Left kidney (tissue), 8 donors: ENCODE results near the gene ATP5MK. TPM values are rescaled to one million over a fixed set of nuclear protein-coding genes. Genes with fewer than 3 reads are reported as not detected.
"Not testable (repeated sequence)": the region's sequence is repeated elsewhere in the genome, so short reads cannot be mapped to it uniquely, and the experiment has no call there.

Source experiments
- DNase-seq: peaks from one replicate; pipeline ENCODE4 v3.0.0-alpha.2; 2013
- long read RNA-seq, 8 donors: transcript quantifications; one replicate each; lab custom pipeline, GENCODE V29; 2026
- polyA plus RNA-seq: library from polyadenylated mRNA; unstranded; fragments of 120-200 nt; gene quantifications from one replicate; pipeline ENCODE4 v1.2.1, GENCODE V29; 2013; ENCODE audit not compliant: insufficient read length

Gene ATP5MK, protein sequence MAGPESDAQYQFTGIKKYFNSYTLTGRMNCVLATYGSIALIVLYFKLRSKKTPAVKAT
- polyA plus RNA-seq: 226 TPM
- long read RNA-seq, donor 1, transcript ATP5MD-201 (4 exons, 364 nt): major isoform, 255 of 335 reads
- long read RNA-seq, donor 1, transcript ATP5MD-204 (5 exons, 626 nt): minor isoform, 5 of 335 reads
- long read RNA-seq, donor 1, partial matches to known transcripts: 60 of 335 reads
- long read RNA-seq, donor 1, other reads (novel, unspliced or antisense): 10 of 335 reads
- long read RNA-seq, donor 2, transcript ATP5MD-201 (4 exons, 364 nt): major isoform, 201 of 233 reads
- long read RNA-seq, donor 2, transcript ATP5MD-204 (5 exons, 626 nt): minor isoform, 5 of 233 reads
- long read RNA-seq, donor 2, partial matches to known transcripts: 25 of 233 reads
- long read RNA-seq, donor 2, other reads (novel, unspliced or antisense): 0 of 233 reads
- long read RNA-seq, donor 3, transcript ATP5MD-201 (4 exons, 364 nt): major isoform, 143 of 174 reads
- long read RNA-seq, donor 3, transcript ATP5MD-204 (5 exons, 626 nt): minor isoform, 5 of 174 reads
- long read RNA-seq, donor 3, partial matches to known transcripts: 16 of 174 reads
- long read RNA-seq, donor 3, other reads (novel, unspliced or antisense): 5 of 174 reads
- long read RNA-seq, donor 4, transcript ATP5MD-201 (4 exons, 364 nt): major isoform, 85 of 101 reads
- long read RNA-seq, donor 4, partial matches to known transcripts: 16 of 101 reads
- long read RNA-seq, donor 4, other reads (novel, unspliced or antisense): 0 of 101 reads
- long read RNA-seq, donor 5, transcript ATP5MD-203 (4 exons, 635 nt): minor isoform, 6 of 686 reads
- long read RNA-seq, donor 5, transcript ATP5MD-204 (5 exons, 626 nt): minor isoform, 20 of 686 reads
- long read RNA-seq, donor 5, transcript ATP5MD-201 (4 exons, 364 nt): major isoform, 610 of 686 reads
- long read RNA-seq, donor 5, partial matches to known transcripts: 43 of 686 reads
- long read RNA-seq, donor 5, other reads (novel, unspliced or antisense): 7 of 686 reads
- long read RNA-seq, donor 6, transcript ATP5MD-203 (4 exons, 635 nt): minor isoform, 5 of 291 reads
- long read RNA-seq, donor 6, transcript ATP5MD-201 (4 exons, 364 nt): major isoform, 230 of 291 reads
- long read RNA-seq, donor 6, transcript ATP5MD-204 (5 exons, 626 nt): minor isoform, 6 of 291 reads
- long read RNA-seq, donor 6, partial matches to known transcripts: 45 of 291 reads
- long read RNA-seq, donor 6, other reads (novel, unspliced or antisense): 5 of 291 reads
- long read RNA-seq, donor 7, transcript ATP5MD-201 (4 exons, 364 nt): major isoform, 459 of 503 reads
- long read RNA-seq, donor 7, transcript ATP5MD-204 (5 exons, 626 nt): minor isoform, 8 of 503 reads
- long read RNA-seq, donor 7, partial matches to known transcripts: 34 of 503 reads
- long read RNA-seq, donor 7, other reads (novel, unspliced or antisense): 0 of 503 reads
- long read RNA-seq, donor 8, transcript ATP5MD-201 (4 exons, 364 nt): major isoform, 118 of 130 reads
- long read RNA-seq, donor 8, partial matches to known transcripts: 8 of 130 reads
- long read RNA-seq, donor 8, other reads (novel, unspliced or antisense): 0 of 130 reads

DNA sequence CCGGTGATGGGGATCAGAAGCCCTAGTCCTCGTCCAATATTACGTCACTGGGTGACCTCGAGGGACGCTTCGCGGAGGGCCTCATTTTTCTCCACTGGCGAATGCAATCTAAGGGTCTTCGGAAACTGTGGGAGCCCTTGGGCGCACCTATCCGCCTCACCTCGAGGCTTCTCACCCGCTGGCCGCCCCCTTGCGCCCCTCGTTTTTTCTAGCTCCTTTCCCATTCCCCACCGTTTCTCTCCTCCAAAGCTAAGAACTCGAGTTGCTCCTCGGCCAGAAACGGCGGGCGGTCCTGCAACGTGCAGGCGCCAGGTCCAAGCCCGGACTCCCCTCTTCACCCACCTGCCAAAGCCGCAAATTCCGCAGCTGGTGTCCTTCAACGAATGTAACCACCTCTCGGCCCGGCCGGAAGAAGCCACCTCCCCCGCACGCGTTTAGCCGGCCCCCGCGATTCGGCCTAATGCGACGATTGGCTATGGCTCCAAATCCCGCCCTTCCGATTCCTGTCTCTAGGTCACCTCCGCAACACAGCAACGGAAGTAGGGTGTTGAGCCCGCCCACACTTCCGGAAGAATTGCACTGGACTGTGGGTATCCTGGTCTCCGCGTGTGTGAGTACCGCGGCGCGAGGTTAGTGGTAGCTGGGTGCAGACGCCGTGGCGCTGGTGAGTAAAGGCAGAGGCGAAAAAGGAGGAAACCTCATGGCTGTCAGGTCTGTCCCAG is at the start of gene ATP5MK, which contains the start of gene PDCD11:
ATP5MK (minus strand) TSS at position 409 of the 722 bp plus-strand sequence. CDS start 4,018 bp downstream, outside the sequence.
PDCD11 (plus strand) TSS at position 560 of the 722 bp plus-strand sequence. CDS start 1,801 bp downstream, outside the sequence.
- peak; percentile 98 for DNase-seq

GRCh38 chr10:103445366-103445765 is 49.1 kb upstream of the ATP5MK start:
- no peak for DNase-seq

DNA sequence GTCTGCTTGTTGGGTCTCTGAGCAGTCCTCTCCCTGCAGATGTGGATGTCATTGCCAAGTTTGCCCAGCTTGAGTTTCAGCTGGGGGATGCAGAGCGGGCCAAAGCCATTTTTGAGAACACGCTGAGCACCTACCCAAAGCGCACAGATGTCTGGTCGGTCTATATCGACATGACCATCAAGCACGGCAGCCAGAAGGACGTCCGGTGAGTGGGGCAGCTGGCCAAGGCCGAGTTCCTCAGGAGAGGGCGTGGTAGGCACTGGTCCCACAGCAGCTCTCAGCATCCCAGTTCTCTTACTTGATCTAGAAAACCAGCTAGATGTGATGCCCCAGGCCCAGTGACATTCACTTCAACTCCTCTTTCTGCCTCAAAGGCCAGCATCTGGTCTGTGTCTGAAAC is 48.2 kb upstream of the ATP5MK start:
- no peak for DNase-seq

GRCh38 chr10:103443475-103444185 is 47.4 kb upstream of the ATP5MK start:
- no peak for DNase-seq

- DNase-seq: no peak
Observed at GRCh38 chr10:103442031-103442461, 45.8 kb upstream of the ATP5MK start.

GRCh38 chr10:103441611-103442010 is 45.3 kb upstream of the ATP5MK start:
- DNase-seq: no peak

DNA sequence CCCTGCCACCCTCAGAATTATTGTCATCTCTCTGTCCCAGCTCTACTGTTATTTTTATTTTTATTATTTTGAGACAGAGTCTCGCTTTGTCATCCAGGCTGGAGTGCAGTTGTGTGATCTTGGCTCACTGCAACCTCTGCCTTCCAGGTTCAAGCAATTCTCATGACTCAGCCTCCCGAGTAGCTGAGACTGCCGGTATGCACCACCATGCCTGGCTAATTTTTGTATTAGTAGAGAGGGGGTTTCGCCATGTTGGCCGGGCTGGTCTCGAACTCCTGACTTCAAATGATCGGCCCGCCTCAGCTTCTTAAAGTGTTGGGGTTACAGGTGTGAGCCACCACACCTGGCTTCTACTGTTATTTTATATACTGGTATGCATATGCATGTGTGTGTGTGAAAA is 44.9 kb upstream of the ATP5MK start:
- no peak for DNase-seq

GRCh38 chr10:103440416-103440815 is 44.1 kb upstream of the ATP5MK start:
- DNase-seq: no peak

DNA sequence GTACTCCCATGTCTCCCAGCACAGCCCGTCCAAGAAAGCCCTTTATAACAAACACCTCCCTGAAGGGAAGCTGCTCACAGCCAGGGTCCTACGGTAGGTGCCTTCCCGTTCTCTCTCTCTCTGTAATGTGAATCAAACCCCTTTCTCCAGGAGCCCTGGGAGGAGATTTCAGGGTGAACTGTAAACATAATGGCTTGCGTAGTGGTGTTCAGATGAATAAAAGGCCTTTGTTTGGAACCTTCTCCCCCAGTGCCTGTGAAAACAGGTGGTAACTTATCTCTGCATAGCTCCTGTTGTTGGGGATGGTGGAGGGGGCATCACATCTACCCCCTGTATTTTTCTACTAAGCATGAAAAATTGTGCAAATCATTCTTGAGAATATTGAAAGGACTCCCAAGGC is 43.5 kb upstream of the ATP5MK start:
- no peak for DNase-seq

- no peak for DNase-seq
Observed at GRCh38 chr10:103433858-103434257, 37.6 kb upstream of the ATP5MK start.

GRCh38 chr10:103431902-103432301 is 35.6 kb upstream of the ATP5MK start:
- DNase-seq: no peak

GRCh38 chr10:103429647-103430046 is 33.4 kb upstream of the ATP5MK start:
- no peak for DNase-seq

DNA sequence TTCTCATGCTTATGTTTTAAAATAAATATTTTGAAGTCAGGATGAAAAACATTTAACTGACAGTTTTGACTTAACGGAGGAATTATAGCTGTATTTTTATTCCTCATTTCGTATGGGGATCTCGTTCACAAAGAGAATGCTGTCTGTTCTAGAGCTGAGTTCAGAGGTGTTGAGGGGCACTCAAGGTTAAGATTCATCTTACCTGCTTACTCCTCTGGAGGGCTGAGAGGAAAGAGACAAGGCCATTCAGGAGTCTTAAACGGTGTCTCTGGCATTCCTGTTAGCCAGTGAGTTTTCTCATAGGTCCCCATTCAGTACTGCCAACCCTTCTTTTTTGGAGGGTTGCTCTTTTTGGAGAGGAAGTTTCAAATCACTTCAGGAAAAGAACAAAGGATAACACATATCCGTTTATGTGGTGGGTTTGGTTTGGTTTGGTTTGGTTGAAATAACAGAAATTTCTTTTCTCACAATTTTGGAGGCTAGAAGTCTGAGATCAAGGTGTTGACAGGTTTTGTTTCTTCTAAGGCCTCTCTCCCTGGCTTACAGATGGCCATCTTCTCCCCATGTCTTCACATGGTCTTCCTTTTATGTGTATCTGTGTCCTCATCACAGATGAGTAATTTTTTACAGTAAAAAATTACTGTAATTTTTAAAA is 32.8 kb upstream of the ATP5MK start:
- DNase-seq: no peak

GRCh38 chr10:103427866-103428265 is 31.6 kb upstream of the ATP5MK start:
- DNase-seq: no peak

GRCh38 chr10:103423748-103424147 is 27.5 kb upstream of the ATP5MK start:
- DNase-seq: no peak

- DNase-seq: no peak
Observed at GRCh38 chr10:103419101-103419500, 22.8 kb upstream of the ATP5MK start.

DNA sequence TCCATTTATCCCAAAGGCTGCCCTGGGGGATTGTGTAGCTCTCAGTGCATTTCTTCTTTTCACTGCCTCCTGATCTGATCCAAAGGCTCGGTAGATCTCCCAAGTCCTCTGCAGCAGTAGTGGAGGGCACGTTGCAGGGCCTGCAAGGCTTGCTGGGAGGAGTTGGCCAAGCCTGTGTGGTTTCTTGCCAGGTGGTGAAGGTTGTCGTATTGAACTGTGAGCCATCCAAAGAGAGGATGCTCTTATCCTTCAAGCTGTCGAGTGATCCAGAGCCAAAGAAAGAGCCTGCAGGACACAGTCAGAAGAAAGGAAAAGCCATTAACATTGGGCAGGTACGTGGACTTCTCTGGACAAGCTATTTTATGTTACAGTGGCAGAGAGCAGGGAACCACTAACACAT is 21.3 kb upstream of the ATP5MK start:
- no peak for DNase-seq

- DNase-seq: not testable (repeated sequence)
Observed at GRCh38 chr10:103417148-103417469, 20.8 kb upstream of the ATP5MK start.

DNA sequence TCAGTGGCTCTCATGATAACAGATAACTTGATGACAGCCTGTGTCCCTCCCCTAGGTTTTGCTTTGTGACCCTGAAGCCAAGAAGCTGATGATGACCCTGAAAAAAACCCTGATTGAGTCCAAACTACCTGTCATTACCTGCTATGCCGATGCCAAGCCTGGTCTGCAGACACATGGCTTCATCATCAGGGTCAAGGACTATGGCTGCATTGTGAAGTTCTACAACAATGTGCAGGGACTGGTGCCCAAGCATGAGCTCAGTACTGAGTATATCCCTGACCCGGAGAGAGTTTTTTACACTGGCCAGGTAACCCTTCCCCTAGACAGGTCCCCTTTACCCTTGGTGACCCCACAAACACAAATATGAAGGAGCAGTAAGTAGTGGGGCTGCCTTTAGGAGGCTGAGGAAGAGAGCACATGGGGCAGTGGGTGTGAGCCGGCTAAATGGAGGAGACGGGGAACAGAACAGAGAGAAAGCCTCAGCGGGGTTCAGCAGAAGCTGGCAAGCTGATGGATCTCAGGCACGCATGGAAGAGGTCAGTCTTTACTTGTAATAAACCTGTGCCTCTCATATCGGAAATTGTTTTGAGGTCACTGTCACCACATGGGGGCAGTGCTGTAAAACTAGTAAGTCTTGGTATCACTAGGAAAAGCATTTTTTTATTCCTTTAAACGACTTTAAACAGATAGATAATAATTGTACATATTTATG is 20.3 kb upstream of the ATP5MK start:
- peak; percentile 67 for DNase-seq
